T-helper 2 cell treated with Interferon-gamma antibody and Interleukin-4, amounts not matched to agents 100 ng/mL and 5 ng/mL, for 36 hours (primary cell): ENCODE data around the gene EEIG1. TPM values are rescaled to one million over a fixed set of nuclear protein-coding genes. Genes with fewer than 3 reads are reported as not detected.
"Not testable (repeated sequence)": the region's sequence is repeated elsewhere in the genome, so short reads cannot be mapped to it uniquely, and the experiment has no call there.

Experiments
- intact Hi-C: fragments of 100-400 bp; cut with micrococcal nuclease; formaldehyde crosslinking; loops from one replicate; pipeline ENCODE4 v1.15.1; 2023
- total RNA-seq: library from RNA; stranded (reverse); gene quantifications from 2 replicates; pipeline ENCODE4 v1.2.3, GENCODE V29; 2022

The EEIG1 gene
- 399 and 400 TPM in 2 replicates for total RNA-seq

DNA sequence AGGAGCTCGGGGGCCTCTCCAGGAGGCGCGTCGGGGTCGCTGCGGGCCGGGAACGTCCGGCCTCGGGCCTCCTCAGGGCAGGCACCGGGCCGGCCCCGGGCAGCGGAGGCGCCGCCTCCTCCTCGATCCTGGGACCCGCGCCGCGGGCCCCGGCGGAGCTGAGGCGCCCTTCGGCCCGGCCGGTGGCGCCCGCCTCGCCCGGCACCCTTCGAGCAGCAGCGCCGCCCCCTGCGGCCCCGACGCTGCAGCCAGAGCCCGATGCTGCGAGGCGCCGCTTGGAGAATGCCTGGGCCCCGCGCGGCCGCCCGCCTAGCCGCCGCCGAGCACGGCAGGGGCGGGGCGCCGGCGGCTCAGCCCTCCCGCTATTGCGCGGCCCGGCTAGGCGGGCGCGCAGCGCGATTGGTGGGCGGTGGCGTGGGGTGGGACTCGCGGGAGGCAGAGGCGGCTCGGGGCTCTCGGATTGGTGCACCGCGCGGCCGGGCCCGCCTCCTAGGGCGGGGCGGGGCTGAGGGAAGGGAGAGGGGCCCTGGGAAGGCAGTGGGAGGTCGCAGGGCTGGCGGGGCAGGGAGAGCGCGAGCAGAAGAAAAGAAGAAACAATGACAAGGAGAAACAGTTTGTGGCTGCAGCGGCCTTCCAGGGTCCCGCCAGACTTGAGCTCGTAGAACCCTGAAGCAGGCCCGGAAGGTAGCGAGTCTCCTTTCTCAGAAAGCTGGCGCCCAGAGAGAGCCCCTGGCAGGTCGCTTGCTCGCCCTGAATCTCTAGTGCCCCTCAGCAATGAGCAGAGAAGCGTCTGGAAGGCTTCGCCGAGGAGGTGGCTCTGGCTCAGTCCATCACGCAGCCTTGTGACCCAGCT lies at the start of gene EEIG1:
TSS of gene EEIG1 (minus strand) at position 284 of the 853 bp plus-strand sequence. CDS start 852 bp downstream, outside the sequence.
- intact Hi-C loops, result loop anchor here (2.0 kb wide), 2 partner anchors 44 to 46 kb away; partner anchors contain the start of gene DPM2

- intact Hi-C loops, result loop anchor here (1.0 to 5.0 kb wide), 4 partner anchors 21 to 245 kb away; partner anchors contain the start of genes EEIG1 and NAIF1
Measured at GRCh38 chr9:128027705-128028104, 46.9 kb upstream of the EEIG1 start.

DNA sequence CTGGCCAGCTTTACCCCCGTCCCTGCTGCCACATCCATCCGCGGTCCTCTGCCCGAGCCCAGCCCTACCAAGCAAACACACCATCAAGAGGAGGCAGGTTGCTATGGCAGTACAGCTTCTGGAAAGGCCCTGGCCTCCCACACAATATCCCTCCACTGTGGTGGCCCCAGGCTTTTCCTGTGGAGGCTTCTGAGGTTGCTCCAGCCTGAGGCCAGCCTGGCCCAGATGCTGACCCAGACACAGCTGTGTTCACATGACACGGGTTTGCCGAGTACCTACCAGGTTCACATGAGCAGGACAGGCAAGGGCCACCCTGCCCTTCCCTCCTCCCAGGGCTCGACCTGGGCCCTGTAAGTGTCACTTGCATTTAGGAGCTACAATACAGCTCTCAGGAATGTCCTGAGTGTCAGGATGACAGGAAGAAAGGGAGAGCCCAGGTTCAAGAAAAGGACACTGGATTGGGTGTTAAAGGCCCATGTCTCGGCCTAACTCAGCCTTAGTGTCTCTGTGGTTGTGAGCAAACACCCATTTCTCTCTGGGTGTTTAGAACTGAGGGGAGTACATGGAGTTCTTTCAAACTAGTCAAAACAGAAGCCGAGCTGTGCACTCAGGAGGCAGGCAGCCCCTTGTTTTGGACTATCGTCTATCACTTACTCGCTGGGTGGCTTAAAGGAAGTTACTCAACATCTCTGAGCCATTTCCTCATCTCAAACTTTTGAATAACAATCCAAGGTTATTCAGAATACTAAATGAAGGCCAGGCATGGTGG lies 46.2 kb upstream of the EEIG1 start:
- intact Hi-C loops, result loop anchor here (1.0 to 5.0 kb wide), 5 partner anchors 20 to 245 kb away; partner anchors contain the start of genes EEIG1 and NAIF1

GRCh38 chr9:128026255-128026772 lies 45.5 kb upstream of the EEIG1 start:
- intact Hi-C loops, result loop anchor here (1.0 to 5.0 kb wide), 4 partner anchors 20 to 244 kb away; partner anchors contain the start of gene EEIG1

GRCh38 chr9:128025736-128026135 lies 44.9 kb upstream of the EEIG1 start:
- intact Hi-C loops, result loop anchor here (1.0 to 5.0 kb wide), 4 partner anchors 19 to 243 kb away; partner anchors contain the start of gene EEIG1

- intact Hi-C loops, result loop anchor here (5.0 kb wide), 1 partner anchor 243 kb away; no protein-coding TSS in a partner anchor
Measured at GRCh38 chr9:128024761-128025308, 44.0 kb upstream of the EEIG1 start.

DNA sequence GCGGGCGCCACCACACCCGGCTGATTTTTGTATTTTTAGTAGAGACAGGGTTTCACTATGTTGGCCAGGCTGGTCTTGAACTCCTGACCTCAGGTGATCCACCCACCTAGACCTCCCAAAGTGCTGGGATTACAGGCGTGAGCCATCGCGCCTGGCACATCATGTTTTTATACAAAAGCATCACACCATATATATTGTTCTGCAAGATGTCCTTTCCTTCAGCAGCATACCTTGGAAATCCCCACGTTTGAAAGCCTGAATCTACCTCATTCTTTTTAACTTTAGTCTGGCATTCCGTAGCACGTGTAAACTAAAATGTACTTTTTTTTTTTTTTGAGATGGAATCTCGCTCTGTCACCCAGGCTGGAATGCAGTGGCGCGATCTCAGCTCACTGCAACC lies 42.9 kb upstream of the EEIG1 start:
- intact Hi-C loops, result not testable (repeated sequence)

- intact Hi-C loops, result no loop called here
Measured at GRCh38 chr9:128022886-128023285, 42.1 kb upstream of the EEIG1 start.

- intact Hi-C loops, result no loop called here
Measured at GRCh38 chr9:128021098-128021497, 40.3 kb upstream of the EEIG1 start.

GRCh38 chr9:128020692-128021091 lies 39.9 kb upstream of the EEIG1 start:
- intact Hi-C loops, result no loop called here

DNA sequence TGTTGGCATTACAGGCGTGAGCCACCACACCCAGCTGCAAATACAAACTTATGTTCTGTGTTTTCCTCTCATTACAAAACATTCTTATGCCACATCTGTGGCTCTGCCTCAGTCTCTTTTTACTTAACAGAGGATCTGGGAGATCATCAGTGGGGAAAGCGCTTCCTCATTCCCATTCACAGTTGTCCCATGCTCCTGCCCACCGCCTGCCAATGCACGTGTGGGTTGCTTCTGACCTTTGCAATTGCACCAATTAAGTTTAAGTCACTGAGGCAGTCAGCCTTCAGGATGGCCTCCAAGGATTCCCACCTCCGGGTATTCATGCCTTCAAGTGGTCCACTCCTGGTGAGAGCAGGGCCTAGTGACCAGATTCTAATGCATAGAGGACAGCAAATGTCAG lies 34.9 kb upstream of the EEIG1 start:
- intact Hi-C loops, result no loop called here

DNA sequence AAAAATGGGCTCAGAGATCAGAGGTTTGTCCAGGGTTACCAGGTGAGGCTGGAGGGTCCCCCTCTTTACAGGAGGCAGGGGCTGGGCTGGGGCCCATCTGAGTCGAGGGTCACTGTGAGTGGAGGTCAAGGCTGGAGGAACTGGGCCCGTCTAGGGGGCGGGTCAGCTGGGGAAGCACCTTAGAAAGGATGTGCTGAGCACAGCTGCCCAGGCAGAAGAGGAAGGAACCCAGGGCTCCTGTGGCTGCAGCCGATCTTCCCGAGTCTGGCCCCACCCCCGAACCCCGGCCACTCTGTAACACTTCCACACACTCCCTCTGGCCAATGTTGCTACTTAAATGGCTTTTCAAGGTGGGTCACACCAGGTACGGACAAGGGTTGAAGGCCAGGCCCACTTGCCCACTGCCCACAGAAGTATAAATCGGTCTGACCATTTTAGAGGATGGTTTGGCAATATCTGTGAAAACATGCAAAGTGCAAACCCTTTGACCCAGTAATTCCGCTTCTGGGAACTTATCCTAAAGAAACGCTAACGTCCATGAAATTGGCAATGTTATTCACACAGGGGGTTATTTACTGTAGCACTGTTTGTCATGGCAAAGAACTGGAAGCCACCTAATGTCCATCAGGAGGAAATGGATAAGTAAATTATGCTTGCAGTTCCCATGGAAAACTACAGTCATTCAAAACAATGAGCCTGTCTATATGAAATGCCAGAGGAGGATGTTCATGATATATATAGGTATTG lies 30.5 kb upstream of the EEIG1 start:
- intact Hi-C loops, result no loop called here

- intact Hi-C loops, result loop anchor here (5.0 kb wide), 1 partner anchor 37 kb away; no protein-coding TSS in a partner anchor
Measured at GRCh38 chr9:128009639-128010038, 28.9 kb upstream of the EEIG1 start.

GRCh38 chr9:128008171-128008570 lies 27.4 kb upstream of the EEIG1 start:
- intact Hi-C loops, result loop anchor here (5.0 kb wide), 1 partner anchor 36 kb away; no protein-coding TSS in a partner anchor

DNA sequence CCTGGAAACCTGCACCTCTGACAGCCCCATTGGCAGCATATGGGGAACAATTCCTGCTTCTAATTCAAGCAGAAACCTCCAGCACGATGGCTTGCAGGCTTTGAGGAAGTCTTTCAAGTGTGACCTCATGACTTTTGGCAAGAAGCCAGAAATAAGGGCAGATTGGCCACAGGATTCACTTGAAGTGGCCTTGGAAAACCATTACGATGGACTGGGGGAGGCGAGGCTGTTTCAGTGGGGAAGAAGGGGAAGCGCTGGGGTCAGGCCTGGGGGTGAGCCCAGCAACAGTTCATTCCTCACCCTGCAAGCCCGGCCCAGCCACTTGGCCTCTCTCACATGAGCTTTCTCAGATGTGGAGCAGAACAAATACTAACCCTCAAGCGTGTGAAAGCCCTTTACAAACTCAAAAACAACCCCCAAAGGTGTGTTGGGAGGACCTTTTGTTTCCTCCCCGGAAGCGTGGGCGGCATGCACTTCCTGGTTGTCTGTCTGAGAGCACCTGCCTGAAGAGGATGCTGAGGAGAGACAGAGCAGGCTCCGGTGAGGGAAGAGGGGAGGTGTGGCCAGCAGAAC lies 26.9 kb upstream of the EEIG1 start:
- intact Hi-C loops, result loop anchor here (2.0 to 5.0 kb wide), 2 partner anchors 19 to 35 kb away; no protein-coding TSS in a partner anchor

DNA sequence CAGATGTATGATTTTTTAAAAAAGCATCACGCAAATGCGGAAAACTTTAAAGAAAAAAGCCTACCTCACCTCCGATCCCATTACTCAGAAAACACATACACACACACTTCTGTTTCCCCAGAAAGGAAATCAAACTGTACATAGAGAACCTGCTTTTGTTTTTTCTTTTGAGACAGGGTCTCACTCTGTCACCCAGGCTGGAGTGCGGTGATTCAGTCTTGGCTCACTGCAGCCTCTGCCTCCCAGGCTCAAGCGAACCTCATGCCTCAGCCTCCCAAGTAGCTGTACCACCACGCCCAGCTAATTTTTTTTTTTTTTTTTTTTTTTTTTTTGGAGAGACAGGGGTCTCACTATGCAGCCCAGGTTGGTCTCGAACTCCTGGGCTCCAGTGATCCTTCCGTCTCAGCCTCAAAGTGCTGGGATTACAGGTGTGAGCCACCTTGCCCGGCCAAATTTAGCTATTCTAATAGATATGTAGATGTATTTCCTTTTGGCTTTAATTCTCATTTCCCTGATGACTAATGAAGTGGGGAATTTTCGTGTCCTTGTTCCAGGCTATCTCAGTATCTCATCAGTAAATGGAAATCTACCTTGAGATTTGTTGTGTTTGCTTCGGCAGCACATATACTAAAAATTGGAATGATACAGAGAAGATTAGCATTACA lies 25.7 kb upstream of the EEIG1 start:
- intact Hi-C loops, result loop anchor here (2.0 to 5.0 kb wide), 2 partner anchors 20 to 34 kb away; no protein-coding TSS in a partner anchor

DNA sequence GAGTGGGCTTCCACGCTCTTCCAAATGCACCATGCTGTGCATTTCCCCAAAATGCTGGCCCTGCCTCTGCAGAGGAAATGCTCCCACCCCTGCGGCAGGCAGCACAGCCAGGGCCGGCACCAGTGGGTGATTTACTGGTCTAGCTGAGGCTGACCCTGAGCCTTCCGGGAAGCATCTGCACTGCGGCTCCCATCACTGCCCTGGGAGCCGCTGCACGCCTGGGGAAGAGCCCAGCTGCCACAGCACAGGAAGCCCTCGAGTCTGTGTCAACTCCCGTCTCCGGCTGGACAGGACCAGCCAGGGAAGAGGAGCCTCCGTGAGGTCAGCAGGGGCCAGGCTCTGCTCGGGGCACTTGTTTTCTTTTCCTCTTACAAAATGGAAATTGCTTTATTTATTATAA lies 25.1 kb upstream of the EEIG1 start:
- intact Hi-C loops, result loop anchor here (2.0 to 5.0 kb wide), 2 partner anchors 21 to 34 kb away; no protein-coding TSS in a partner anchor

DNA sequence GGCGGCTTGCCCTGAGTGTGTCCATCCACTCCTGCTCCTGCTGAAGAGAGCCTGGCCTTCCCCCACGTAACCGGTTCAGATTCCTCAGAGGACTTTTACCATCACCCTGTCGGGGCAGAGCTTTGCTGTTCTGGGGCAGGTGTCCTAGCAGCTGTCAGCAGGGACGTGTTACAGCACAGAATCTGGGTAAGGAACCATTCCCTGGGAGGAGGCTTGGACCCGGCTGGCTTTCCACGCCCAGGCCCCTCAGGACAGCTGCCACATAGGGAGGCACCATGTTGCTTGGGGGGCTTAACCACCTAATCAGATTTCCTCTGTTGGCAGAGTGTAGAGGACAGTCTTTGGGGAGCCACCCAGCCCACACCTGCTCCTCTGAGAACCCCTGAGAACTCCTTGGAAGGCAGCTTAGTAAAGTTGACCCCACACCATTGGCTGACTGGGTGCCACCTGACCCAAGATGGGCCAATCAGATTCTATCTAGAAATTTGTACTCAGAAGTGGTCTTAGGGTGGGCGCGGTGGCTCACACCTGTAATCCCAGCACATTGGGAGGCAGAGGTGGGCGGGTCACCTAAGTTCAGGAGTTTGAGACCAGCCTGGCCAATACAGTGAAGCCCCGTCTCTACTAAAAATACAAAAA lies 23.3 kb upstream of the EEIG1 start:
- intact Hi-C loops, result no loop called here

DNA sequence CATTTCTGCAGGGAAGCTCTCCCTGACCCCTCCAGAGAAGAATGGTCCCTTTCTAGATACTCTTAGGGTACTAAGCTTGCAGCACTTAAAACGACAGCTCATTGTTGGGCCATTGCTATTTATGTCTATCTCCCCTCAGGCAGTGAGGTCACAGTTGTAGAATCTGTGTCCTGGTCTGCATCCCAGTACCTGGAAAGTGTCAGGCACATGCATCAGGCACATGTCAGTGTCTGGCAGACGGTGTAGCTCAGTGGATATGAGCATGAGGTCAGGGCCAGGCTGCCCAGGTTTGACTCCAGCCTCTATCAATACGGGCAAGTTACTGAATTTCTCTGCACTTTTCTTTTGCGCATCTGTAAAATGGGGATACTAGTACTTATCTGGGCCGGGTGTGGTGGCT lies 22.2 kb upstream of the EEIG1 start:
- intact Hi-C loops, result no loop called here
